ENCODE measurements around the gene NCAM1.

NCAM1 gene

DNA sequence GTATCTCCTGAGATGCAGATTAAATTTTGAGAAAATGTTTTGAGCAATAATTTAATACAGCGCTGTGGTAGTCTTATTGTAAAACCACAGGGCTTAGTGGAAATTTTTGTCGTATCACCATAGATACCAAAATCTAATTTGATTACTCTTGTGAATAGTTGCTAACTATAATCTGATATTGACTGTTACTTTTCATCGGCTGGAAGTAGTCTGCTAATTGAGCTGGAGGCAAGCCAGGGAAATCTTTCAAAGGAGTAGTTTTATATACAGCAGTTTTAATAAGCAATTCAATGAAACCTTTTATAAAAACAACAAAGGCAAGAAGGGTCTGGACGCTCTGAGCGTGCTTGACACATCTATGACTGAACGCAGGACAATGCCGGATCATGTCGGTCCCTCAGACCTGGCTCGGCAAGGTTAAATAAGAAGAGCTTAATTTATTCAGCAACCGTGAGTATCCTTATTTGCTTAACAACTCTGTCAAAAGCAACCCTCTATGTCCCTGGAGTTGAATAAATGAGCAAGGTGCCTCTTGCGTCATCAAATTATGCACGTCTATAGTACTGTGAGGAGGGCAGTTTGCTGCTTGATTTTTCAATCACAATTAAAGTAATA lies 121.2 kb downstream of the NCAM1 start:
- DNase-seq (ENCODE audit: insufficient read length, low spot score) (no peak), FAIRE-seq (no peak)

DNA sequence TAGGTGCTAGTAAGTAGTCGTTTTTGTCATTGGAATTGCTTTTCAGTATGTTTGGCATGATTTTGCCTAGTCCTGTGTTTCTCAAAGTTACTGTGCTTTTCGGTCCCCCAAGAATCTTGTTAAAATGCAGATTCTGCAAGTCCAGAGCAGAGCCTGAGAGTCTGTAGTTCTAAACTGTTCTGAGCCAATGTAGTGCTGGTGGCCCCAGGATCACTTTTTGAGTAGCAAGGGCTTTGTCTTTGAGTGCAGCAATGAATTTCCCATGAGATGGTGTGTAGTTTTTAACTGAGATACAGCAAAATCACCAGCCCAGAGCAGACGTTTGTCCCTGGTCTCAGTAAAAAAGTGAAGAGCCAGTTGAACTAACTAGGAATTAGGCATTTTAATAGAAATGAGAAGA lies 122.4 kb downstream of the NCAM1 start:
- FAIRE-seq (no peak), DNase-seq (ENCODE audit: insufficient read length, low spot score) (no peak)

DNA sequence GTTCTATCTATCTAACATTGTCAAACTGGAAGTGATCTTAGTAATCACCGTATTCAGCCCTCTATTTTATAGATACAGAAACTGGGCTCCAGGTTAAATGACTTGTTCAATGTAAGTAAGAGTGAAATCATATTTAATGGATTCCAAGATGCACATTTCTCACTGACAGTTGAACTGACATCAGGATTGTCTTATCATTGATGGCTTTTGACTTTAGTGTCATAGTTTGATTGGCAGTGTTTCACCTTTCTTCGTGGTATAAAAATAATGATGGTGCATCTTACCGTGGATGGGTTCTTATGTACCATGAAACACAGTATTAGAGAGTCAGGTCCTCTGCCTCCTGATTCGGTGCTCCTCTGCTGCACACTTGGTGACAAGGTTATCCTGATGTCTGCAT lies 123.1 kb downstream of the NCAM1 start:
- FAIRE-seq = no peak
- no peak for DNase-seq (ENCODE audit: insufficient read length, low spot score)

DNA sequence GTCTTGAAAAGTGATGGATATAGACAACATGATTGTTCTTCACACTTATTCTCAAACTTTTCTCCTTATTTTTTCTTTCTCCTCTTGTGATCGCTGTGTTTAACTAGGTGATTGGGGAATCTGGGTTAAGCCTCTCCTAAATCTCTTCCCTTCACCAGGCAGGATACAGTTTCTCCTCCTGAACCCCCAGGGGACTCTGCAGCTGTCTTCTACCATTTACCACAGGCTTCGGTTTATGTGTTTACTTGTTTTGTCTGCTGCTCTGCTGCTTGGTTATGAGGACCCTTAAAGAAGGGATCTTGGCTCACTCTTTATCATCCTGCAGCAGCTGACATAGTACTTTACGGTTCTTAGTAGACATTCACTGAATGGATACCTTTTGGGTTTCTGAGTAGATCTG lies 124.2 kb downstream of the NCAM1 start:
- FAIRE-seq (no peak), DNase-seq (ENCODE audit: insufficient read length, low spot score) (no peak)

DNA sequence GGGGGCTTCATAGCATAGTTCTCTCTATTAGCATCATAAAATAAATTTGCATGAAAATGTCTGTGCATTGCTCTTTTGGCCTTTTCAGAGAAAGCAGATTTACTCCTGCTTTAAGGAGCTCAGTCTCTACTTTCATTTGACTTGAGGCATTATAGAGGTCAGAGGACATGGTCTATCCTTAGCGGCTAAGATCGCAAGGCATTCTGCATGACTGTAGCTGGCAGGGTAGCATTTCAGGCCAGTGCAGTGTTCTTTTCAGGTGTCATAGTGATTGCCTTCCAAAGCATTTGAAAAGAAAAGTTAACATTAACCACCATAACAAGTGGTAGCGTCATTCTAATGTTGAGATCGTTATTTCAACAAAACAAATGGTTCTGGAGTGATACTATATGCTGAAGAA lies 126.5 kb downstream of the NCAM1 start:
- FAIRE-seq (no peak), DNase-seq (ENCODE audit: insufficient read length, low spot score) (no peak)

DNA sequence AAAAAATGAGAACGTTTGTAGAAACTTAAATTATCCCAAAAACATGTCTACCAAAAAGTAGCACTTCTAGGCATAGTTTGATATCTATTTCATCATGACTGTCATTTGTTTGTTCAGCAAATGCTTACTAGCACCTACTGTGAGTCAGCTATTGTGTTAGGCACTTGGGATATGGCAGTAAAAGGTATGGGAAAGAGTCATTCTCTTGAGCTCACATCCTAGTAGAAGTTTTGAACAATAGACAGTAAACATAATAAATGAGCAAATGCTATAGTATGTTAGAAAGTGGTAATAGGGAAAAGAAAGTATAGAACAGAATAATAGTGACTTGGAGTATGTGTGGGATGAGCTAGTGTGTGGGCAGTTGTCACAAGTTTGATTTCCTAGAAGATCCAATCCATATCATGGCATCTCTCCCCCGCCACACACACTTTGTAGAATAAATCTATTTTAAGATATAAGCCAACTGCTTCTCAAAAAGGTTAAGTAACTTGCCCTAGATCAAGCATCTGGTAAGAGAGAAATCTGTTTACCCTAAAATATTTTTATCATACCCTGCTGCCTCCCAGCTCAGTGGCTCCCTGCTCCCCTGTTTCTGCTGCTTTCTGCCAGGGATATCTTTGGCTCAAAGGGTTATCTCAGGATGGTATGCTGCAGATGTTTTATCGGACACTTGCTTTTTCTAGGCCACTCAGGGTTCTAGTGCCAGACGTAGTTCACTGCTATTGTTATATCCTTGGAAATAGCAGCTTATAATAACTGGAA lies 129.7 kb downstream of the NCAM1 start:
- FAIRE-seq (no peak), DNase-seq (ENCODE audit: insufficient read length, low spot score) (no peak)

DNA sequence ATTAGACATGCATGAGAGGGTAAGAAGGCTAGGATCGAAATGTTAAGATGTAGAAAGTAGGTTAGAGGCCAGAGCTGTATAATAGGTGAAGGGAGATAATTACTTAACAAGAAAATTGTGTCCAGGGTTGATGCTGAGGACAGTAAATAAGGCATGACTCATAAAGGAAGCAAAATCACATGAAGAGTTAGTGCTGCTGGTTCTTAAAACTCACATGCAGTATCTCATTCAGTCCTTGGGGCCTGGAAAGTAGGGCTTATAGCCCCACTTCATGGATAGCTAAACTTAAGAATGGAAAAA lies 130.2 kb downstream of the NCAM1 start:
- no peak for FAIRE-seq
- no peak for DNase-seq (ENCODE audit: insufficient read length, low spot score)

DNA sequence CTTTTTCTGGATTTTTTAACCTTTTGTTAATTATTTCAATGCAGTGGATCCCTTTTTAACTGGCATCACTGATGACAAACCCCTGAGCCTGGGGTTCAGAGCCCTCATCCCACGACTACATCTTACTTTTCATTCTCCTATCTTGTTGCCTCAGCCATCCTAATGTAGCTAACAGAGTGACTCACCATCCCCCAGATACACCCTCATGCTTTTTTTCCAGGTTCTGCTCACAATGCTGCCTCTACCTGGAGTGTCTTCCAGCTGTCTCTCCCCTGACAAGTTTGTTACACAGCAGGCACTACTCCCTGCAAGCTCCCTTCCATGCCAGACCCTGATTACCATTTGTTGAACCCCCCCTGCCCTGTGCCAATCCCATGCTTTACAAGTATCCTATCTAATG lies 135.4 kb downstream of the NCAM1 start:
- no peak for FAIRE-seq
- DNase-seq (ENCODE audit: insufficient read length, low spot score) = no peak

DNA sequence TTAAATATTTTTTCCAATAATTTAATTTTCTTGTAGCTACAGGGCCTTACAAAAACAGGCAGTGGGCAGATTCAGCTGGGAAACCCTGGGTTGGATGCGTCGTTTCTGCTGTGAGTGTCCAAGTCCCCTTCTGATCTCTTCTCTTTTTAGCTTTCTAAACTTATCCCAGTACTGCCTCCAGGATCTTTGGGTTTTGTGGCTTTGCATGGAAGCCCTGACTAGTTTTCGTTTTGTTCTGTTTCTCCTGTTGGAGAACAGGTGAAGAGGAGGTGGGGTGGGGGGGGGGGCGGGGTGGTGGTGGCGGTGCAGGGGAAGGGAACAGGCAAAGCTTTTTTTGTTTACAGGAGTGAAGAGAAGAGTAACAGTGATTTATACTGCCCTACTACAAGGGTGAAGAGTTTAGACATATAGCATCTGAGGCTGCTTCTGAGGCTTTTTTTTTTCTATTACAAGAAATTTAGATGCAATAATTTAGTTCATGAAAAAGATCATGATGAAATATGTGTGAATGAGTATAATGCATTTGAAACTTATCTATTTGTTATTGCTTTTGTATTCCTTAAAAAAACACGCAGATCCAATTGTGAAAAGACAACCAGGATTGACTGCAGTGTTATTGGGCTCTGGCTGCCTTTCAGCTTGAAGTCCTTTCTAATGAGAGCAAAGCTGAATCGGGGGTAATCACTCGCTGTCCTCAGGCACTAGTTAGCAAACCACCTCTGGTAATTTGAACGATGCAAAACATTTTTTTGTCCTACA lies 142.9 kb downstream of the NCAM1 start:
- no peak for DNase-seq (ENCODE audit: insufficient read length, low spot score)
- no peak for FAIRE-seq

DNA sequence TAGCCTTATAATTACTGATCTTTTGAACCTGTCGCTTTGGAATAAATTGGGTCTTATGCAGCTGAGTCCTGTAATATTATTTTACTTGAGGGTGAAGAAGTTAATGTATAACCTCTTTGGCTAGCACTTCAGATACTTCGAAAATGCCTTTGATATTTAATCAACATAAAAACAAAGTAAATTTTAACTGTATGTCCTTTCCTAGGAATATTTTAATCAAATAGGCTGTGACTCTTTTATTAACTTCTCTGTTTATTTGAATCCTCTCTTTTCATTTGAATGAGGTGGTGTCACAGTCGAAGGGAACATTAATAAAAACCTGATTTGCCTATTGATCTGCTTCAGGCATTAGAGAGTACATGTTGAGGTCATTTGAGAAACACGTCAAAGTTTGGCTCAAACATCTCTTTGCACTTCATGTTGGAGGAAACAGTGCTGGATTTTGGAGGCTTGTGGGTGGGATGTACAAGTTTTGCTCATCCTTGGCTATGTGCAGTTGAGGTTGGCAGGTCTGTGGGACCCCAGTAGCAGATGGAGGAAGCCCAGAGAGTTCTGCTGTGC lies 143.6 kb downstream of the NCAM1 start:
- FAIRE-seq (no peak), DNase-seq (ENCODE audit: insufficient read length, low spot score) (no peak)

DNA sequence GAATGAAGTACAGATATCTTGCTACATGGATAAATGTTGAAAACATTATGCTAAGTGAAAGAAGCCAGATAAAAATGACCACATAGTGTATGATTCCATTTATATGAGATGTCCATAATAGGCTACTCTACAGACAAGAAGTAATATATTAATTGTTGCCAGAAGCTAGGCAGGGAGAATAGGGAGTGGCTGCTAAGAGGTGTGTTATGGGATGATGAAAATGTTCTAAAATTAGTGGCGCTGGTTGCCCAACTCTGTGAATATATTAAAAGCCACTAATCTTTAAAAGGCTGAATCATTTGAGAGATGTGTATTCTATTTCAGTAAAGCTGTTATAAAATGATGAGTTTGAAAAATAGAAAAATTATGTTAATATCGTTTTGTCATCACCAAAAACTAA lies 144.4 kb downstream of the NCAM1 start:
- no peak for FAIRE-seq

DNA sequence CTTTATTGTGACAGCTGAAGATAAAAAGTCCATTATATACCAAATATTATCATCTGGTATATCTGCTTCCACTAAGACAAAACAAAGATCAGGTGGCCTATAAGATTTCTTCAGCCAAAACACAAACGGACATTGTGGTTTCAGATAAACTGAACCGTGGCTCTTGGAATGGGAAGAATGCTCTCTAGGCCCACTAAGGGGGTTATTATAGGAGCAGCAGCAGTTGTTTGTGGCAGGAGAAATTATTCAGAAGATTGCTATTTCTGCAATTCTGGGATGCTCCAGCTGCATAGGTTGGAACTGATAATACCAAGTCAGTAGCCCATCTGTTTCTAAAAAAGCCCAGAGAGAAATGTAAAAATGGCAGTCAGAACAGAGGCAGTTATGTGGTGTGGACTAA lies 145.3 kb downstream of the NCAM1 start:
- DNase-seq (ENCODE audit: insufficient read length, low spot score) (no peak), FAIRE-seq (no peak)

More for the DNA sequence above, 144.4 kb downstream of the NCAM1 start:
- DNase-seq (ENCODE audit: insufficient read length, low spot score) = no peak

DNA sequence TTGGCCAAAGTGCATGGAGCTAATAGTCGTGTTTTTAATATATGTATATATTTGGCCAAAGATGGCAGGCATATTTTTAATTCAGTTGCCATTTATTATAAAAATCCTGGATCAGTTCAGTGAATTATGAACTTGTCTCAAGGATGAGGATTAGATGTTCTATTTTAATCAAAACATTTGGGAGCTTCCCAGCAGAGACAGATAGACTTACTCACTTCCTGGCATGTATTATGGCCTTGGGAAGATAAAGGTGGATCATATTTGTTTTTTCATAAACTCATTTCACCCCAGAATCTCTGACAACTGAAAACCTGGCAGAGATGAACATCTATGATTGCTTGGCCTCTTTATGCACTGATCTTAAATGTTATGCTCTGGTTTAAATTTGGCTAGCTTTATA lies 148.8 kb downstream of the NCAM1 start:
- FAIRE-seq (no peak), DNase-seq (ENCODE audit: insufficient read length, low spot score) (no peak)

DNA sequence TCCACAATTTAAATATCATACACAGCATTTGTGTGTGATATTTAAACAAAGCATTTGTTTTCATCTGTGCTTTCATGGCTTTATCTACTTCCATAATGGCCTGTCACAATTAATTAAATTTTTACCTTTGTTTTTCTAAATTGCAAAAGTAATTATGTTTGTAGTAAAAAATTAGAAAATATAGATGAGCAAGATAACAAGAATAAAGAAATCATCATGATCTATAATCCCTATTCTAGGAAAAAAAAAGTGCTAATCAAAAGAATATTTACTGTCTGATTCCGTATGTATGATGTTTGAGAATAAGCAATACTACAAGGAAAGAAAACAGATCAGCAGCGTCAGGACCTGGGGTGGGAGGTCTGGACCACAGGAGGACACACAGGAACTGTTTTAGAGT lies 149.9 kb downstream of the NCAM1 start:
- DNase-seq (ENCODE audit: insufficient read length, low spot score) = no peak
- no peak for FAIRE-seq

DNA sequence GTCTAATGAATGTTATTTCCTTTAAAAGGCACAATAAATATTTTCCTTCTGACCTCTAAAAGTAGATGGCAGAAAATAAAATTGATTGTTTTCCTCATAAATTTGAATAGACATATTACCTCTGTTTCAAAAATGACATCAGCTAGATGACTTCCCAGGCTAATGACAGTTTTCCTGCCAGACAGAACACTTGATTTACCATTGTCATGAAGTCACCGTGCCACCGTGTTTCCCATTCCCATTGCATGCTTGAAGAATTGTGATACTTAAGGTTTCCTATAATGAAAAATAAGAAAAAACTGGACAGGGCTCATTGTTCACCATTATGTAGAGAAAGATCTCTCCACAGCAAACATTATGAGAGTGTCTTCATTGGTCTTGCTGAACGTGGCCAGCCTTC lies 151.1 kb downstream of the NCAM1 start:
- FAIRE-seq = no peak
- DNase-seq (ENCODE audit: insufficient read length, low spot score) = no peak

DNA sequence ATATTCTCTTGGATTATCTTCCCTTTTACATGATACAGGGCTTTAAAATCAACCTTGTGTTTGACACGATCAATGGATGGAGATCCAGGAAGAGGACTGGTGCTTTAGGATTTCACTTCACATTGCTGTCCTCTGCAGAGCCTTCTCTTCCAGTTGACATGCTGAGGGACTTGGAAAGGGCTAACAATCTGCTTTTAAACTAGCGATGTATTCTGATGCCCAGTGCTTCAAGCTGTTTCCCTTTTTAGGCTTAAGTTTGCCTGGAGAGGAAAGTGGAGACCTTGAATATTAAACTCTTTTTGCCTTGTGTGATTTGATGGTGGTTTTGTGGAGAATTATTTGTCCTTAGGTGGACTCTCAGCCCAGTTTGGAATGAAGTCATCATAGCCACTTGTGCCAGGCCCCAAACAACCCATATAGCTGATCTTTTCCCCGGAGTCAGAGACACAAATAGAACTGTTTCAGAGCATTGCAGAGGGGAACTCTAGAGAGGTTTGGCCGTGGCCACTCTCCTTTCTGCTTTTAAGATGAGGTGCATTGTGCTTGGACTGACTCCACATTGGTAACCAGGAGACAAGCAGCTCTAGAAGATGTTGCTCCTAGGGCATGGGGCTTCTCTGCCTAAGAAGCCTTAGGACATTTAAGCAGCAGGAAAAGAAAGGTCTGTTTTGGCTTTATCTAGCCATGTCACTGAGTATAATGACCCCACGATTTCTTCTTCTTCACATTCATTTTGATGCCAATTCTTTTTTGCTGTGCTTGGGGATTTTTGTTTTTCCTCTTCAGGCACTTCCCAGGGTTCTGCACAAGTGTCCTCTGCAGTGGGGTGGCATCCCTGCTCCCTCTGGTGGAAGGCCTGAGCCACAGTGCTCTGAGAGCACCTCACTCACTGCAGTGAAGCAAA lies 152.8 kb downstream of the NCAM1 start:
- DNase-seq (ENCODE audit: insufficient read length, low spot score) = no peak
- FAIRE-seq = no peak

DNA sequence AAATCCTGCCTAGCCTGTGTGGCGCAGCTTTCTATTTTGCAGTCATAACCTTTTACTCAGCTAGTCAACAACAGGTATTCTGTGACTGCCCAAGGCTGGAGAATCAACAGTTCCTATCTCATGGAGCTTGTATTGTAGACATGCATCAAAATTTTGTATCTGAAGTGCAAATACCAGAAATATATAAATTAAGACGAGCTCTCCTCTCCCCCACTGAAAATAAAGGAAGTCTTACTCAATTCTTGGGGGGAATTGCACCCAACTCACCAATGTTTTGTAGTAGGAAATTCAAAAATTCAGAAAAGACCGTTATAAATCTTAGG lies 153.4 kb downstream of the NCAM1 start:
- no peak for FAIRE-seq

DNA sequence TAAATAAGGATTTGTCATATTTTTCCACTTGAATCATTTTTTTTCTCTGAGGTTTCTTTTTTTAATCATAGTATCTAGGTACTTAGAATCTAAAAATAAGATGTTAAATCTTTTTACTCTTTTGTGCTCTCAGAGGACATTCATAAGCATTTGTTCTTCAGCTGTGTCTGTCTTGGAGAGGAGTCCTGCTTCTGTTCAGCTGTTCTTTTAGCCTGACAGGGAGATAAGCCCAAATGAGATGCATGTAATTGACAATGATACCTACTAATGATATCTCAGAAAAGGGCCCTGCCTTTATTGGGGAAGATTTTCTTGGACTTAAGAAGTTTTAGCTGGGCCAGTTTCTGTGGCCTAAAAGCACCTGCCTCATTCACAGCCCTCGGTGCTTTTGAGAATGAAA lies 156.9 kb downstream of the NCAM1 start:
- FAIRE-seq (no peak), DNase-seq (ENCODE audit: insufficient read length, low spot score) (no peak)

More for the DNA sequence above, 153.4 kb downstream of the NCAM1 start:
- no peak for DNase-seq (ENCODE audit: insufficient read length, low spot score)

DNA sequence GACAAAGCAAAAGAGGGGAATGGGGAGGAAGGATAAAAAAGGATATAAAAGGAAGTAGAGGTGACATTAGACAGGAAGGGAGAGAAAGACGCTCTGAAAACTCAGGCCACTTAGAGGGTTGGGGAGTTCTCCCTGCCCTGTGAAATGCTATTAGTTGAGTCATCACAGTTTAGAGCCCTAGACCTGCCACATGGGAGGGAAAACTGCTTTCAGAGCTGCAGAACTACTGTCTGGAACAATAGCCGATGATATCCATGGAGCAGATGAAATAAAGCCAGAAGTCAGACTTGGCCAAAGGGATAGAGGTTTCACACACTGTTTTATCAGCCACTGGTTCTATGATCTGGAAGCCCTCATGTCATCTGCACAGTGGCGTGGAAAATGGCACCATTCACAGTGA lies 157.9 kb downstream of the NCAM1 start:
- FAIRE-seq (no peak), DNase-seq (ENCODE audit: insufficient read length, low spot score) (no peak)

DNA sequence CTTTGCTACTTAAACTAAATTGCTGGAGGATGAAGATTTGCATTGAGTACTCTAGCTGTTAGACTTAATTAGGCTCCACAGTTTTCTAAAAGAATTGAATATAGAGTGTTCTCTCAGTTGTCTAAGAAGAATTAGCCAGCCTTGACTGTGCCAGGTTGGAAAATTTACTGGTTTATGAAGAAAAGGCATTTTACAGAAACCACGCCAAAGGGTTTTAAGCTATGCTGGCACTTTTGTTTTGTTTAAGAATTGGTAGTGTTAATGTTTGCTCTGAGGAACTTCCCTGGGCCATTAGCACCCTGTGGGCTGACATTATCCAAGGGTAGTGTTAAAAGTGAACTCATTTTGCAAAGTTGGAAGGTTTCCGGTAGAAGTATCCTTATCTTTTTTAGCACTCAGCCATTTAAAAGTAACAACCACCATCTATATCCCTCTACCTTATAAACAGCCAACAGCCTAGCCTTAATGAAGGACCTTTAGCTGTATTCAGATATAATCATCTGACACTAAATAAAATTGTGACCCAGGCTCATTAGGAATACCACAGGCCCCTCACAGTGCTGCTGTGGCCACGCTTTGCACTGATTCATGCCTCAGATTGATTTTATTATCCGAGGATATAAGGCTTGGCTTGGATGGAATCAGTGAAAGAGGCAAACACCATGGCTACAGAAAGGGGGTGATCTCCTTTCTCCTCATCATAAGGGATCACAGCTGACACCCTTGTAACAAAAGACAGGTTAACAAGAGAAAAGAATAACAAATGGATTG lies 158.9 kb downstream of the NCAM1 start:
- no peak for FAIRE-seq
- DNase-seq (ENCODE audit: insufficient read length, low spot score) = no peak

Data from GM19239 (cell line).